ENCODE data around the gene SEPSECS. TPM values are rescaled to one million over a fixed set of nuclear protein-coding genes. Genes with fewer than 3 reads are reported as not detected.

Gene SEPSECS
- total and polyA plus RNA-seq, 4 donors, result 9.5 to 17.2 (median 12.3) TPM

GRCh38 chr4:25078523-25078922 is 81.7 kb downstream of the SEPSECS start:
- 60% methylated on average over 2 of the region's 4 CpGs for WGBS (ENCODE audit: insufficient coverage)
- no peaks in the 10 kb centered on the region for H3K27me3 ChIP-seq (ENCODE audit: control insufficient read depth, insufficient read depth, low read length)
- H3K4me3 ChIP-seq (ENCODE audit: low read depth, low read length), result no peak overlapping the region
- H3K9me3 ChIP-seq (ENCODE audit: control insufficient read depth, insufficient read depth, low read length), result no peaks in the 10 kb centered on the region
- H3K4me1 ChIP-seq (ENCODE audit: control insufficient read depth, insufficient read depth, low read length), result no peaks in the 10 kb centered on the region
- H3K36me3 ChIP-seq (ENCODE audit: control insufficient read depth, insufficient read depth, low read length), result no peaks in the 10 kb centered on the region
- H3K27ac ChIP-seq (ENCODE audit: low read depth, low read length), result no peak overlapping the region
- no peak for DNase-seq (ENCODE audit: low read depth in 4 of 6, low spot score in 6 of 6)

GRCh38 chr4:25076625-25077398 is 83.4 kb downstream of the SEPSECS start:
- DNase-seq (ENCODE audit: low read depth in 4 of 6, low spot score in 6 of 6), result no peak

GRCh38 chr4:25075851-25076250 is 84.4 kb downstream of the SEPSECS start:
- H3K27ac ChIP-seq (ENCODE audit: low read depth, low read length), result no peak overlapping the region
- 78% methylated on average over 1 of the region's 4 CpGs for WGBS (ENCODE audit: insufficient coverage)
- no peaks in the 10 kb centered on the region for H3K9me3 ChIP-seq (ENCODE audit: control insufficient read depth, insufficient read depth, low read length)
- no peaks in the 10 kb centered on the region for H3K36me3 ChIP-seq (ENCODE audit: control insufficient read depth, insufficient read depth, low read length)
- DNase-seq (ENCODE audit: low read depth in 4 of 6, low spot score in 6 of 6), result no peak
- H3K4me1 ChIP-seq (ENCODE audit: control insufficient read depth, insufficient read depth, low read length), result no peaks in the 10 kb centered on the region
- H3K27me3 ChIP-seq (ENCODE audit: control insufficient read depth, insufficient read depth, low read length), result no peaks in the 10 kb centered on the region
- H3K4me3 ChIP-seq (ENCODE audit: low read depth, low read length), result no peak overlapping the region

More at GRCh38 chr4:25076625-25077398, 83.4 kb downstream of the SEPSECS start:
- H3K9me3 ChIP-seq (ENCODE audit: control insufficient read depth, insufficient read depth, low read length), result no peaks in the 10 kb centered on the region
- no peaks in the 10 kb centered on the region for H3K4me1 ChIP-seq (ENCODE audit: control insufficient read depth, insufficient read depth, low read length)
- no peaks in the 10 kb centered on the region for H3K27me3 ChIP-seq (ENCODE audit: control insufficient read depth, insufficient read depth, low read length)
- WGBS (ENCODE audit: insufficient coverage), result 25% methylated on average over 1 of the region's 3 CpGs
- H3K36me3 ChIP-seq (ENCODE audit: control insufficient read depth, insufficient read depth, low read length), result no peaks in the 10 kb centered on the region
- no peak overlapping the region for H3K4me3 ChIP-seq (ENCODE audit: low read depth, low read length)
- H3K27ac ChIP-seq (ENCODE audit: low read depth, low read length), result no peak overlapping the region

- Histone ChIP-seq H3K27me3 (ENCODE audit: control insufficient read depth, insufficient read depth, low read length) (no peaks in the 10 kb centered on the region), H3K4me1 (ENCODE audit: control insufficient read depth, insufficient read depth, low read length) (no peaks in the 10 kb centered on the region), H3K27ac (ENCODE audit: low read depth, low read length) (no peak overlapping the region), H3K36me3 (ENCODE audit: control insufficient read depth, insufficient read depth, low read length) (no peaks in the 10 kb centered on the region), H3K9me3 (ENCODE audit: control insufficient read depth, insufficient read depth, low read length) (no peaks in the 10 kb centered on the region), H3K4me3 (ENCODE audit: low read depth, low read length) (no peak overlapping the region)
- 58% methylated on average over 11 of the region's 11 CpGs for WGBS (ENCODE audit: insufficient coverage)
- peak in 1 of 6 donors; percentile 34 for DNase-seq (ENCODE audit: low read depth in 4 of 6, low spot score in 6 of 6)
These were observed 85.1 kb downstream of the SEPSECS start for GRCh38 chr4:25075129-25075528.

GRCh38 chr4:25070545-25070944 is 89.7 kb downstream of the SEPSECS start:
- 77% methylated on average over 2 of the region's 3 CpGs for WGBS (ENCODE audit: insufficient coverage)
- no peak overlapping the region for H3K4me3 ChIP-seq (ENCODE audit: low read depth, low read length)
- H3K9me3 ChIP-seq (ENCODE audit: control insufficient read depth, insufficient read depth, low read length), result no peaks in the 10 kb centered on the region
- H3K27me3 ChIP-seq (ENCODE audit: control insufficient read depth, insufficient read depth, low read length), result no peaks in the 10 kb centered on the region
- H3K27ac ChIP-seq (ENCODE audit: low read depth, low read length), result no peak overlapping the region
- H3K4me1 ChIP-seq (ENCODE audit: control insufficient read depth, insufficient read depth, low read length), result no peaks in the 10 kb centered on the region
- no peak for DNase-seq (ENCODE audit: low read depth in 4 of 6, low spot score in 6 of 6)
- H3K36me3 ChIP-seq (ENCODE audit: control insufficient read depth, insufficient read depth, low read length), result no peaks in the 10 kb centered on the region

Other genes with a start within 250 kb of the SEPSECS start
- 10 to 100 TPM; 15.0 to 21.6 TPM for gene CCDC149, start 247.4 kb downstream of the SEPSECS start, total RNA-seq
- gene CCDC149, start 247.4 kb downstream of the SEPSECS start, polyA plus RNA-seq (ENCODE audit: insufficient read length in 2 of 2), result 10 to 100 TPM; 24.9 to 27.1 TPM
- gene LGI2, start 129.5 kb downstream of the SEPSECS start, total RNA-seq, result 10 to 100 TPM in 1 of 2 donors, 1 to 10 TPM in 1; 6.4 to 19.7 TPM
- 10 to 100 TPM; 19.3 to 20.0 TPM for gene LGI2, start 129.5 kb downstream of the SEPSECS start, polyA plus RNA-seq (ENCODE audit: insufficient read length in 2 of 2)
- gene PI4K2B, start 73.6 kb upstream of the SEPSECS start, total RNA-seq, result 10 to 100 TPM in 1 of 2 donors, 1 to 10 TPM in 1; 5.5 to 10.5 TPM
- gene PI4K2B, start 73.6 kb upstream of the SEPSECS start, polyA plus RNA-seq (ENCODE audit: insufficient read length in 2 of 2), result 1 to 10 TPM; 7.2 to 7.7 TPM
- 10 to 100 TPM; 14.3 to 17.9 TPM for gene ZCCHC4, start 152.3 kb upstream of the SEPSECS start, total RNA-seq
- 1 to 10 TPM; 9.2 to 9.3 TPM for gene ZCCHC4, start 152.3 kb upstream of the SEPSECS start, polyA plus RNA-seq (ENCODE audit: insufficient read length in 2 of 2)
- gene ANAPC4, start 216.8 kb upstream of the SEPSECS start, total RNA-seq, result 10 to 100 TPM; 36.8 to 48.8 TPM
- gene ANAPC4, start 216.8 kb upstream of the SEPSECS start, polyA plus RNA-seq (ENCODE audit: insufficient read length in 2 of 2), result 10 to 100 TPM; 36.2 to 38.3 TPM